22Rv1 (cell line): Measurements from ENCODE around the gene ELP4.

Experiments
- ZFX ChIP-seq: fragments of 450-650 bp; IDR thresholded peaks from 2 replicates; pipeline ENCODE4 v1.6.1; 2017; ENCODE audit warnings: antibody characterized with exemption, borderline replicate concordance
- TF ChIP-seq, protein P1 (sequence below): fragments of 450-650 bp; IDR thresholded peaks from 2 replicates; pipeline ENCODE4 v1.5.1; 2017; ENCODE audit warnings: mild to moderate bottlenecking

DNA sequence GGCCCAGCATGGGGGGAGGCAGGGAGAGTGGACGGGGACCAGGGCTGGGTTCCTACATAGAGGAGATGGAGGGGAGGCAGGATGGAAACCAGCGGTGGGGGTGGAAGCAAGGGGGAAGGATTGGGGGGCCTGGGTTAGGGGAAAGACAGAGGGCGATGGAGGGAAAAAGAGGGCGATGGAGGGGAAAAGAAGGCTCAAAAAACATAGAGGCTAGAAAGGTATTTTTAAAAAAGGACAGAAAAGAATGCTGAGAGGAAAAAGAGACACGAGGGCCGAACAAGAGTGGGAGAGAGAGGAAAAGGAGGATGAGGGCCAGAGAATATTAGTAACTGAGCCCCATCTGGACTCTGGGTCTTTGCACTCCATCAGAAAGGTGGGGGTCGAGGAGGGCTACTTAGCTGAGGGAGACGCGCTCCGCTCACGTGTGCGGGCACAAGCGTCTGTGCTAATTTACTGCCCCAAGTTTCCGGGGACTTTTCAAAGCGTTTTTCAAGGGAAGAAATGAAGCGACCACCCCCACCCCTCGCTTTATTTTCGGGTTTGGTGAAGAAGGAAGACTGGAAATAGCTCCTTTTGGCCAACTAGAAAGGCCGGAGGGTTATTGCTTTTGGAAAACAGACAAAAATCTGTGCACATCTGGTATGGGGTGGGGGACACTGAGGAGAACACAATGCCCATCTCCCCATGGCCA lies 287.1 kb downstream of the ELP4 start:
- TF ChIP-seq, protein P1, sequence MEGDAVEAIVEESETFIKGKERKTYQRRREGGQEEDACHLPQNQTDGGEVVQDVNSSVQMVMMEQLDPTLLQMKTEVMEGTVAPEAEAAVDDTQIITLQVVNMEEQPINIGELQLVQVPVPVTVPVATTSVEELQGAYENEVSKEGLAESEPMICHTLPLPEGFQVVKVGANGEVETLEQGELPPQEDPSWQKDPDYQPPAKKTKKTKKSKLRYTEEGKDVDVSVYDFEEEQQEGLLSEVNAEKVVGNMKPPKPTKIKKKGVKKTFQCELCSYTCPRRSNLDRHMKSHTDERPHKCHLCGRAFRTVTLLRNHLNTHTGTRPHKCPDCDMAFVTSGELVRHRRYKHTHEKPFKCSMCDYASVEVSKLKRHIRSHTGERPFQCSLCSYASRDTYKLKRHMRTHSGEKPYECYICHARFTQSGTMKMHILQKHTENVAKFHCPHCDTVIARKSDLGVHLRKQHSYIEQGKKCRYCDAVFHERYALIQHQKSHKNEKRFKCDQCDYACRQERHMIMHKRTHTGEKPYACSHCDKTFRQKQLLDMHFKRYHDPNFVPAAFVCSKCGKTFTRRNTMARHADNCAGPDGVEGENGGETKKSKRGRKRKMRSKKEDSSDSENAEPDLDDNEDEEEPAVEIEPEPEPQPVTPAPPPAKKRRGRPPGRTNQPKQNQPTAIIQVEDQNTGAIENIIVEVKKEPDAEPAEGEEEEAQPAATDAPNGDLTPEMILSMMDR: no peak
- TF ChIP-seq ZFX: no peak
